T1000 (cell line): ENCODE results near the gene RB1.
"Not testable (repeated sequence)": the region's sequence is repeated elsewhere in the genome, so short reads cannot be mapped to it uniquely, and the experiment has no call there.

Source experiments
- DNase-seq: peaks from one replicate; lab custom pipeline; 2025; ENCODE audit warnings: mixed read lengths; lab: John Stamatoyannopoulos, UW

RB1 gene

GRCh38 chr13:48297131-48297786 is 6.3 kb upstream of the RB1 start:
- no peak for DNase-seq

GRCh38 chr13:48299591-48299990 is 4.0 kb upstream of the RB1 start:
- no peak for DNase-seq

GRCh38 chr13:48302871-48303358 is 636 bp upstream of the RB1 start:
- no peak for DNase-seq

GRCh38 chr13:48304143-48304876 is 759 bp downstream of the RB1 start:
- DNase-seq: no peak

GRCh38 chr13:48311223-48311622 is 7.7 kb downstream of the RB1 start:
- no peak for DNase-seq

- DNase-seq: no peak
Observed at GRCh38 chr13:48315969-48316650, 12.6 kb downstream of the RB1 start.

GRCh38 chr13:48316826-48317510 is 13.4 kb downstream of the RB1 start:
- no peak for DNase-seq

GRCh38 chr13:48317511-48318376 is 14.2 kb downstream of the RB1 start:
- no peak for DNase-seq

- no peak for DNase-seq
Observed at GRCh38 chr13:48318377-48318811, 14.8 kb downstream of the RB1 start.

- no peak for DNase-seq
Observed at GRCh38 chr13:48318821-48319511, 15.4 kb downstream of the RB1 start.

- no peak for DNase-seq
Observed at GRCh38 chr13:48319531-48320398, 16.2 kb downstream of the RB1 start.

- DNase-seq: no peak
Observed at GRCh38 chr13:48320399-48320790, 16.8 kb downstream of the RB1 start.

GRCh38 chr13:48320891-48321510 is 17.4 kb downstream of the RB1 start:
- DNase-seq: no peak

- no peak for DNase-seq
Observed at GRCh38 chr13:48322294-48322693, 18.7 kb downstream of the RB1 start.

- DNase-seq: no peak
Observed at GRCh38 chr13:48333976-48334375, 30.4 kb downstream of the RB1 start.

- DNase-seq: no peak
Observed at GRCh38 chr13:48334534-48335127, 31.1 kb downstream of the RB1 start.

GRCh38 chr13:48339198-48339597 is 35.6 kb downstream of the RB1 start:
- DNase-seq: not testable (repeated sequence)

GRCh38 chr13:48344264-48344663 is 40.7 kb downstream of the RB1 start:
- no peak for DNase-seq

GRCh38 chr13:48346583-48346982 is 43.0 kb downstream of the RB1 start:
- DNase-seq: no peak
